Activated CD4-positive, alpha-beta T cell treated with anti-CD3 and anti-CD28 coated beads for 24 hours (primary cell): ENCODE results near the gene CD84.
"Not testable (repeated sequence)": the region's sequence is repeated elsewhere in the genome, so short reads cannot be mapped to it uniquely, and the experiment has no call there.

Experiments used
- DNase-seq, 2 donors: peaks; one replicate each; pipeline ENCODE4 v3.0.0-alpha.2; 2020; ENCODE audit warnings: low read depth in 2 of 2

The CD84 gene

DNA sequence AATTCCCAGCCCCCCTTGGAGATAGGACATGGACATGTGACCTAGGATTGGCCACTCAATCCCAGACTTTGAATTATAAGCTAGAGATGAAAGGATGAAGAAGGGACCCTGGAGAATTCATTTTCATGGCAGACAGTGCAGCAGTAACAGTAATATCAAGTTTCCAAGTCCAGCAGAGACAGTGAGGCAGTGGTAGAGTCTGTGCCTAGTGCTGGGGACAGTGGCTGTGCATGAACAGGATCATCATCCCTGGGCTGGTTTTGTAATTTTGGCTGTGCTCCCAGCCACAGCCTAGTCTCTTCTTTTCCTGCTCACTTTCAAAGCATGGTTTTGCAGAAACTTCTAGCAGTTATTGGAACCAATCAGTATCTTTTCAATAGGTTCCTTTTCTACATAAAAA lies 29.6 kb upstream of the CD84 start:
- no peak for DNase-seq

DNA sequence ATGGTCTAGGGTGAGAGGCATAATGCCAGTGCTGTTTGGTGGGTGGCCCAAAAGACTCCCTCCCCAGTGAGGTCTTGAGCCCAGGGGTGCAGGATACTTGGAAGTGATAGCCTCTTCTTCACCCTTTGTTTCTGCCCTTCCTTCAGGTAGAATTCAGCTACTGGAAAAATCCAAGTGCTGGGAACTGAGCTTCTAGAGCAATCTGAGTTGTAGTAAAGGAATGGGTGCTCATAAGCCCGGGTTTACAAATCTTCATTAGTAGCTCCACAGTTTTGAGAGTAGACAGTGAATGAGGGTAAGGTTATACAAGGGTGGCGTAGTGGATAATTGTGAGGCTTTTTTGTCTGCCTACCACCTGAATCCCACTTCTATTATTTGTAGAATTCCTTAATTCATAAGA lies 29.2 kb upstream of the CD84 start:
- no peak for DNase-seq

DNA sequence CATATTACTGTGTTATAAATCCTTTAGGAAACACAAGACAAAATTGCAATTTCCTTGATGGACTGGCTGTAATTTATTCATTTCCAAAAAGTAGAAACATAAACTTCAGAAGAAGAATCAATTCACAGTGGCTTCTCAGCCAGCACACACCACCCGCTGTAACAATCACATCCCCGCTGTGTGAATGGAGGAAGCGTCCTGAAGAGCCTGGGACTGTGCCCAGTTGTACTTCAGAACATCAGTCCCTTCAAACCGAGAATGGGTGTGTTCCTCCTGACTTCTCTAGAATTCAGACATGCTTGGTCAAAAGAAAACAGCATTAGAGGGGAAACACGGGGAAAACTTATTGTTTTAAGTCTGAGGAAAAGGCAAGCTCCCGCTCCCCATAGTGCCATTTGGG lies 28.8 kb upstream of the CD84 start:
- no peak for DNase-seq

DNA sequence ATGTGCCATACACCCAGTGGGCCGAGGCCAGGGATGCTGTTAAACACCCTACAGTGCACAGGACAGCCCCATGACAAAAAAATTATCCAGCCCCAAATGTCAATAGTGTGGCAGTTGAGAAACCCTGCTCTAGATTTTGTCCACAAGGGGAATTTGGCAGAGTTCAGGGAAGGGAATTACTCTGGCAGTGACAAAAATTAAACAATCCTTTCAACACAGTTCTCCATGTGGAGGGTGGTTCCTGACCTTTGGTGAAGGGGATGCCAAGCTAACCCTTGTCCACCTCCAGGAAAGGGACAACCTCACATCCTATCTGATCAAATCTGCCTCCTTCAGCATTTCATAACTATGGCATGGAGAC lies 28.4 kb upstream of the CD84 start:
- no peak for DNase-seq

DNA sequence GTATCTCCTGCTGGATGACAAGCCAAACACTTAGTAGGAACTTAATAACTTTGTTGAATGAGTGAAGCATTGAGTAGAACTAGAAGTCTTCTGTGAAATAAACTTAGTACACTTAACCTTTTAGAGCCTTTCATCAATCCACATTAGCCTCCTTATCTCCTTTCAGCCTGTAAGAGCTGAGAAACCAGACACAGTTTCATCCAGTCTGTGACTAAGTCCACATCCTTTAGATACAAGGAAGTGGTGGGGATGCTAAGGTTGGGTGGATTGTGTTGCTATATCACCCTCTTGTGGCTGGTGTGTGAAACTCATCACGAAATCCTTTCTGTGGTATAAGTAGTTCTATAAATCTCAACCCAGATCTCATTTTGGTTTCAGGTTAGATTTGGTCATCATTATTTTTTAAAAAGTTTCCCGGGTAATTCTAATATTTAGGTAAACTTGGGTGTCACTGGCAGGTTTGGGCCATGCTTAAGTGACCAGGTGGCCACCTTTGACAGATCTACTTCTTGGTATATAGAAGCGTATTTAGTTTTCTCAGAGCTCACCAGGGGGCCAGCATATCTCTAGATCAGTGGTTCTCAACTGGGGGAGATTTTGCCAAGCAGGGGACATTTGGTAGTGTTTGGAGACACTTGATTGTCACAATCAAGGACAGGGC lies 27.8 kb upstream of the CD84 start:
- DNase-seq, result no peak

DNA sequence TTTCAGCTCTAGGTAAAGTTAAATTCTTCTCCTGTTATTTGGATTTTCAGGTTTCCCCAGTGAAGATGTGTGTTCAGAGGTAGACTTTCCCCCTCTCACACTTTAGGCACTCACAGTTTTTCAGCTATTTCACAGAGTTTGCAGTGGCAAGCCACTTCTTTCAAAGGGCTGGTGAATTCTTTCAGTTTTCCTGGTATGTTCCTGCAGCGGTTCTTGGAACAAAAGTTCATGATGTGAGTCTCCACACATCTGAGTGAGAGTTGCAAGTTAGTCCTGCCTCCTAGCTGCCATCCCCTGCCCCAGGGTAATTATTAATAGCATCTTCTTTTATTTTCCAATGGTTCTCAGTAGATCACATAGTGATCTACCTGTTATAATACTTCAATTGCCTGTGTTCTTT lies 27.3 kb upstream of the CD84 start:
- DNase-seq, result no peak

DNA sequence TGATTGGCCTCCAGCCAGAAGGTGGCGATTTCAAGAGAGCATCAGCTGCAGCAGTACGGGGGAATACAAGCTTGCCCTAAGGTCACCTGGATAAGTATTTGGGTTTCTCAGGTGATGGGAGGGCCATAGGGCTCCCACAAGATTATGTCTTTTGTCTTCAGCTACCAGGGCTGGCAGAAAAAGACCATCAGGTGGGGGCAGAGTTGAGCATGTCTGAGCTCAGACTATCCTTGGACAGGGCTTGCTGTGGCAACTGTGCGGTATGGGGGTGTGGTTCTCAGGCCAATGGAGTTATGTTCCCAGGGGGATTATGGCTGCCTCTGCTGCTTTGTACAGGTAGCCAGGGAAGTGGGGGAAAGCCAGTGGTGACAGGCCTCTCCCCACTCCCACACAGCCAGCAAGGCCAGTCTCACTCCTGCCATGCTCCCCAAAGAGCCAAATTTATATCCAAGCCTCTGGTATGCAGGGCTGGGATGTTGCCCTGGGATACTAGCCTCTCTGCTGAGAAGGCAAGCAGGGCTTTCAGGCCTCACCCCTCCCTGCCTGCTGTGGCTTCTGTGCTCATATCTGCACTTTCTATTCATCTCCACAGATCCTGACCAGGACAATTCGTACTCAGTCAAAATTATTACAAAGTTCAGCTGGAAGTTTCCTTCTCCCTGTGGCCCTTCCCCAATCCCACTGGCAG lies 26.6 kb upstream of the CD84 start:
- DNase-seq, result no peak

DNA sequence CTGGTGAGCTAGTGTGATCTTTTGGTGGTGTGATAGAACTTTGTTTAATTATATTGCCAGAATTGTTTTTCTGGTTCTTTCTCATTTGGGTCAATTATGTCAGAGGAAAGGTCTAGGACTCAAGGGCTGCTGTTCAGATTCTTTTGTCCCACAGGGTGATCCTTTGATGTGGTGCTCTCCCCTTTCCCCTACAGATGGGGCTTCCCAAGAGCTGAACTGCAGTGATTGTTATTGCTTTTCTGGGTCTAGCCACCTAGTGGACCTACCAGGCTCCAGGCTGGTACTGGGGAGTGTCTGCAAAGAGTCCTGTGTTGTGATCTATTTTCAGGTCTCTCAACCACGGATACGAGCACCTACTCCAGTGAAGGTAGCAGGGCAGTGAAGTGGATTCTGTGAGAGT lies 25.9 kb upstream of the CD84 start:
- DNase-seq, result no peak

DNA sequence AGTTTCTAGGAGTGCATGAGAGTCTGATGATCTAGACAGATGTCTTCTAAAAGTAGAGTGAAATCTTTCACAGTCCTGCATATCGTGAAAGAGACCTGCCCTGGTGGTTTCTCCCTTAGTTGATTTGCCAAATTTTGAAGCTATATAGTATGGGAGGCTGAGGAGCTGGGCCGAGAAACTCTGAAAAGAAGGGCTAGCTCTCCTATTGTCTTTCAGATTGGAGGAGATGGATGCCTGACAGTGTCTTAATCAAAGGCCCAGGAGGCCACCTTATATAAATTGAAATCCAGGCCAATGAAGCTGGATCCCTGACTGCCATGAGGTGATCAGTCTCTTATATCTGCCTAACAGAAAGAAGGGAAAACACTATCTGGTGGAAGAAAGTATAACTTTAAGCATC lies 18.4 kb upstream of the CD84 start:
- DNase-seq, result no peak

DNA sequence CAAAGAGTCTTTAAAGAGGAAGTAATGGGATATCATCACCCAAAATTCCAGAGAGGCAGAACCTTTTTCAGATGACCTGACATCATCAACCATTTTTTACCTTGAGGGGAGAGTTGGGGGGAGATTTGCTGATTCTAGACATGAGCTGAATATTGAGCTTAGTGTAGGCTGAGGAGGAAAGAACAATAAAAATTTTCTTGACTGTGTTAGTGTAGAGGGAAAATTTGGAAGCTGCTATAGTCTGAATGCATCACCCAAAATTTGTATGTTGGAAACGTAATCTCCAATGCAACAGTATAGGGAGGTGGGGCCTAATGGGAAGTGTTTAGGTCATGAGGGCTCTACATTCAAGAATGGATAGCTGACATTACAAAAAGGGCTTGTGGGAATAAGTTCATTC lies 17.8 kb upstream of the CD84 start:
- no peak for DNase-seq

DNA sequence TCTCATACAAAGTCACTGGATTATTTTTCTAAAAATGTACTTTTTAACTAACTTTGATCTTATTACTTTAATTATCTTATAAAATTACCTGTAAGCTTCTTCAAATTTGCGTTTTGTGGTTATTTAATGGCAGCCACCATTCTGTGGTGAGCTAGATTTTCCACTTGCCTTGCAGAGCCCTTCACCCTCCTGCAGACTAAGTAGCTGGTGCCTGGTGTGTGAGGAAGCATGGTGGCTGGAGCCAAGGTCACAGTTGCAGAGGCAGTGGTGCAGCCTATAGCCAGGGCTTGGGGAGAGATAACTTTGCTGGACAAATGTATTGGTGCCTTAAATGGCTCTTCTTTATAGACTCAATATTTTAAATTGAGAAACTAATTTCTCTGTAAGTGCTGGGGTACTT lies 11.2 kb upstream of the CD84 start:
- DNase-seq, result no peak

DNA sequence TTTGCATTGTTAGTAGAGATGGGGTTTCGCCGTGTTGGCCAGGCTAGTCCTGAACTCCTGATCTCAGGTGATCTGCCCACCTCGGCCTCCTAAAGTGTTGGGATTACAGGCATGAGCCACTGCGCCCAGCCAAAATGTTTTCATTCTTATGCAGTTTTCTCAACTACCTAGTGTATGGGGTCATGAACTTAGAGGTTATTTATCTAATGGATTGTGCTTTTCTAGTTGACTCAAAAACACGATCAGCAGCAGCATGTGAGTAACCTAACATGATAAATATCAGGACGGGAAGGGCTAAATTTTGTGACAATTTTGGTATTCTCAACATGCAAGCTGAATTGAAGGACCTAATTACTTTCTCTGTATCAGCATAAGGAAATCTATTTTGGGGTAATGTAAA lies 9.2 kb upstream of the CD84 start:
- DNase-seq, result no peak

DNA sequence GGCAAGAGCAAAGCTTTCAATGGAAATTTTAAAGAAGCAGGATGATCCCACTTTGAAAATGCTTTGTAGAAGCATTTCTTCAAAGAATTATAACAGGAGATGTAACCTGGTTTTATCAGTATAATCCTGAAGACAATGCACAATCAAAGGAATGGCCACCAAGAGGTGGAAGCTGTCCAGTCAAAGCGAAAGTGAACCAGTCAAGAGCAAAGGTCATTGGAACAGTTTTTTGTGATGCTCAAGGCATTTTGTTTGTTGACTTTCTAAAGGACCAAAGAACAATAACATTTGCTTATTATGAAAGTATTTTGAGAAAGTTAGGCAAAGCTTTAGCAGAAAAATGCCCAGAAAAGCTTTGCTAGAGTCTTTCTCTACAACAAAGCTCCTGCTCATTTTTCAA lies 5.5 kb upstream of the CD84 start:
- DNase-seq, result no peak

DNA sequence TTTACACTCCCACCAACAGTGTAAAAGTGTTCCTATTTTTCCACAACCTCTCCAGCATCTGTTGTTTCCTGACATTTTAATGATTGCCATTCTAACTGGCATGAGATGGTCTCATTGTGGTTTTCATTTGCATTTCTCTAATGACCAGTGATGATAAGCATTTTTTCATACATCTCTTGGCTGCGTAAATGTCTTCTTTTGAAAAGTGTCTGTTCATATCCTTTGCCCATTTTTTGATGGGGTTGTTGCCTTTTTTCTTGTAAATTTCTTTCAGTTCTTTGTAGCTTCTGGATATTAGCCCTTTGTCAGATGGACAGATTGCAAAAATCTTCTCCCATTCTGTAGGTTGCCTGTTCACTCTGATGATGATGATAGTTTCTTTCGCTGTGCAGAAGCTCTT lies 3.7 kb upstream of the CD84 start:
- DNase-seq, result not testable (repeated sequence)

DNA sequence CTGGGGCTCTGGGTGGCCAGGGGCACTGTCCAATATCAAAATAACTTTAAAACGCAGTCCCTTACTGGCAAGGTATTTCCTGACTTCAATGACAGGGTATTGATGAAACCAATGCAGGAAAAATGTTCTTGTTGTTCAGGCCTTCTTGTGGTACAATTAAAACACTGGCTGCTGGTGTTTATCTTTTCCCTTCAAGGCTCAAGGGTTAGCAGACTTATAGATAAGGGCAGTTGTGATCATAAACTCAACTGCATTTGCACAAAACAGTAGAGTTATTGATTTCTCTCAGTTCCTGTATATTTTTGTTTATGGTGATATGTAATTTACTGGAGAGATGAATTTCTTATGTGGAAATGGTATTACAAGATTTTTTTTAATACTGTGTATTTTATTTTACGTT lies 2.7 kb upstream of the CD84 start:
- DNase-seq, result no peak

DNA sequence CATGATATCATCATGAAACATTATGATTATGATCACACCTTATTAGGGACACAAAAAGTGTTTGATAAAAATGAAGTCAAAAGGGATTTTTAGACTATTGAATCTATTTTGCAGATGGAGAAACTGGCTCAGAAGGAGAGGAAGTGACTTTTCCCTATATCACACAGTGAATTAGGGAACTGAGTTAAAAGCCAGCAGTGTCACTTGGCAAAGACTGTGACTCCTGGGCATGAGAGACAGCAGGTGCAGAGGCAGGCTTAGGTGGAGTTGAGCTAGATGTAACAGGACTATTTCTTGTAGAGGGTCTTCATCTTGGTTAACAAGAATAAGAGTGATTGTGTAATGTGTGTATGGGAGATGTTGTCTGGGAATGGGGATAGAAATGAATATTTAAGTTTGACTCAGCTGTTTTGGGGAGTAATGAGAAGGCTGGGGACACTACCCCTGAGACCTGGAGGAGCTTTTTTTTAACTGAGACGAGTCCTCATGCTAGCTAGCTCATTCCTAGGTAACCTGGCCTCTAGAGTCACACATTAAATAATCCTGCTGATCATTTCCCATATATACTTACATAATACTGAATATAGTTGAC lies 1.0 kb upstream of the CD84 start:
- no peak for DNase-seq

DNA sequence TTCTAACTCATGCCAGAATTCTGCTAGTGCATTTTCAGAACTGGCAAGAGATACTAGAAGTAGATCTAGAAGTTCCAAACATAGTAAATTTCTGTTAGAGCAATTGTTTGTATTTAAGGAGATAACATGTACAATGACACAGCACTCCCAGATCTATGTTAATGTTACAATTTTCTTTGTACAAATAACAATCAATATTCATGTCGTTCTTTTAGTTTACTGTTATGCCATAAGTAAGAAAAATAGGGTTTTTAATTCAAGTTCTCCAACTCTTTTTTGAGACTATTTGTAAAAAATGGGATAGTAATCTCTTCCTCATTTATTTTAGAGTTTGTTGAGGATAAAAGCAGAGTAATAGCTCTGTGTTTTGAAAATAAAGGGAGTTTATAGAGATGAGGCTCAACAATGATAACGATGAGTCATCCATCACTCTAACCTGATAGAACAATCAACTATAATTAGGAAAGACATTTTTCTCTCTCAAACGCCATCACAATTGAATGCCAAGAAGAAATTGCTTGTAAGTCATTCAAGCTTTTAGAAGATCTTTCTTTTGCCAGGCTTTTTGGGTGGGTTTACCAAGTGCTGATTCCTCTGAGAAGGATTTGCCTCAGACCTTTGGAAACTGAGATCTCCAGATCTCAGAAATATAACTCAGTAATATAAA lies 638 bp downstream of the CD84 start:
- no peak for DNase-seq

DNA sequence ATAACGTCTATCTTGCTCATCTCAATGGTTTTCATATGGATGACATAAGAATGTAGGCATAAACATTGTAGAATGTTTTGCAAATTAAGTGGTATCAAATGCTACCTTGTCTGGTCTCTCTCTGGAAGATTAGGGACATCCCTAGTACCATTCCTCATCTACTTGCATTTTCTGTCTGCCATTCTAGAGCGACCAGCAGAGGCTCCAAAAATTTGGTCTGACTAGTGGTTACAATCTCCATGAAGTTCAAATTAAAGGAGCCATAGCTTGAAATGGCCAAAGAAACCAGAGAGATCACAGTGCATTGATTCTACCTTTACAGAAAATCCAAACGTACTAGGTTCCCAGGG lies 1.1 kb downstream of the CD84 start:
- DNase-seq, result no peak

DNA sequence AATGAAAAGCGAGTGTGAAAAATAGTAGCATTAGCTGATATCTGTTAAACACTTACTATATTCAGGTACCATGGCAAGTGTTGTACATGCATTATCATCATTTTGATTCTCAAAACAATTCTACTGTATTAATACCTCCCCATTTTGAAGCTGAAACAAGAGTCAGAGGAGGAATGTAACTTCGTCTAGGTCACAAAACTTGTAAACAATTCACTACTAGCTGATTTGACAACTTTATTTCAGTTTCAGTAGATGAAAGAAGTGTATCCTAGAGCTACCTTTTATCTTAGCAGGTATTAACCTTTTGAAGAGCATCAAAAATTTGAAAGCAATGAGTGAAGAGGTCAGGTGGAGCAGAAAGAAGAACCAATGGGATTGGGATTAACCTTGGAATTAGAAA lies 1.6 kb downstream of the CD84 start:
- DNase-seq, result no peak

DNA sequence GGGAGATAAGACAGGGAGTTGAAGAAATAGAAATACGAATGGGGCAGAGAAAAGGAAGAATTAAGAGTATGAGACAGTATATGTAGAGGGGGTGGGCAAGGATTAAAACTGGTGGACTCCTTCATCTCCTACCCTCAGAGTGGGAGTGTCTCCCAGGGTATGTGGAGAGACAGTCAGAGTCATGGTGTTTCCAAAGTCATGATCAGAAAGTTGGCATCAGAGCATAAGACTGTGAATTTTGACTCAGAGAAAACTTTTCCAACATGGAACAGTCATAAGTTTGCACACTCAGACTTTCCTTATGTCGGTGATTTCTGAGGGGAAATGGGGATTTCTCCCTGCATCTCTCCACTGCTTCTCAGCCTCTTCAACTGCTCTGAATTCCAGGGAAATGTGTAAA lies 2.4 kb downstream of the CD84 start:
- no peak for DNase-seq

DNA sequence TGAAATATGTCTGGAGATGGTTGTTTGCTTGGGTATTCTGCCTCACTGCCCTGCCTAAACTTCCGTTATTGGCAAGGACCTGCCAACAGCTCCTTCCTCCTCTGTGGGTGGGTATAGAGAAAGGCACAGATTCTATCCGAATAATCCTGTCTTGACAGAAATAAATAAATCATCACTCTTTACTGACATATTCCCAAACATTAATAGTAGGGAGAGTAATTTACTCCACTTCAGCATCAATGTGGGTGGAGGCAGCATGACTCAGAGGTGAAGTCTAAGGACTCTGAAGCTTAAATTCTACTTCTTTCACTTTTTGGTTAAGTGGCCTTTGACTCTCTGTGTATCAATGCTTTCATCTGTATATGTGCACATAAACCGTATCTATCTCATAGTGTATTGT lies 2.9 kb downstream of the CD84 start:
- DNase-seq, result peak; percentile 25 to 27

DNA sequence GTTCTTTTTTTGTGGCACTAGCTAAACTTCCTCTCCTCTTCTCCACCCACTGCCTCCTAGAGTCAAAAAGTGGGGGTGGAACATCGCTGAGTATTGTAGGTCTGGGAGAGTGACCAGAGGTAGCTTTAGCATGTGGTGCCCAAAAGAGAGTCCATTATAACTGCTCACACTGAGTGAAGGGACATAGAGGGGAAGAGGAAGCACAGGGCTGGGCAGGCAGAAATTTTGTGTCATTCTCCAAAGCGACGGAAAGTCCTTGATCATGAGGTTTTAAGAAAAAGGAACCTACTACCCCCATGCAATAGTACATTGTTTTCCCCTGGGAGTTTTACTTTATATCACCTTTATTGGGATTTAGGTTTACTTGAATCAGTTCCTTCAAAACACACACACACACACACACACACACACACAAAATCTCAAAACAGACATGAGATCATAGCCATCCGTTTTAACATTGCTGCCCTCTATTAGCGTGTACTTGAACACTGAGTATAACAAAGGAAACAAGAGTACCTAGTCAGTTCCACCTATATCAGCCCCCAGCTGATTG lies 4.1 kb downstream of the CD84 start:
- no peak for DNase-seq

DNA sequence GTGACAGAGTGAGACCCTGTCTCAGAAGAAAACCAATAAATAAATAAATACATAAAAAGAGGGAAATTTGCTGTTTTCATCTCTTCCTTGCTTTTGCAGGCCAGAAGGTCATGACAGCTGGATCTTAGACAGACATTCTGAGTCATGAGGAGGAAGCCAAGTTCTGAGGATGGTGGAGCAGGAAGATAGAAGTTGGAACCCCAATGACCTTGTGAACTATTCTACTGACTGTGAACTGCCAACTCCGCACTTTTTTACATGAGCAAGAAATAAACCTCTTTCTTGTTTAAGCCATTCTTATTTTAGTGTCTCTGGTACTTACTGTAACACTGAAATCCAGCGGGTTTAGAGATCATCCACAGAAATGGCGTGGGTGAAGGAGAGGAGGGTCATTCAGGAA lies 8.5 kb downstream of the CD84 start:
- no peak for DNase-seq
